Measurements from ENCODE around the gene PTCH2.
A peak's percentile ranks its signal among the peaks of the same experiment; 100 is the strongest.
"Not testable (repeated sequence)": the region's sequence is repeated elsewhere in the genome, so short reads cannot be mapped to it uniquely, and the experiment has no call there.

Gene PTCH2

DNA sequence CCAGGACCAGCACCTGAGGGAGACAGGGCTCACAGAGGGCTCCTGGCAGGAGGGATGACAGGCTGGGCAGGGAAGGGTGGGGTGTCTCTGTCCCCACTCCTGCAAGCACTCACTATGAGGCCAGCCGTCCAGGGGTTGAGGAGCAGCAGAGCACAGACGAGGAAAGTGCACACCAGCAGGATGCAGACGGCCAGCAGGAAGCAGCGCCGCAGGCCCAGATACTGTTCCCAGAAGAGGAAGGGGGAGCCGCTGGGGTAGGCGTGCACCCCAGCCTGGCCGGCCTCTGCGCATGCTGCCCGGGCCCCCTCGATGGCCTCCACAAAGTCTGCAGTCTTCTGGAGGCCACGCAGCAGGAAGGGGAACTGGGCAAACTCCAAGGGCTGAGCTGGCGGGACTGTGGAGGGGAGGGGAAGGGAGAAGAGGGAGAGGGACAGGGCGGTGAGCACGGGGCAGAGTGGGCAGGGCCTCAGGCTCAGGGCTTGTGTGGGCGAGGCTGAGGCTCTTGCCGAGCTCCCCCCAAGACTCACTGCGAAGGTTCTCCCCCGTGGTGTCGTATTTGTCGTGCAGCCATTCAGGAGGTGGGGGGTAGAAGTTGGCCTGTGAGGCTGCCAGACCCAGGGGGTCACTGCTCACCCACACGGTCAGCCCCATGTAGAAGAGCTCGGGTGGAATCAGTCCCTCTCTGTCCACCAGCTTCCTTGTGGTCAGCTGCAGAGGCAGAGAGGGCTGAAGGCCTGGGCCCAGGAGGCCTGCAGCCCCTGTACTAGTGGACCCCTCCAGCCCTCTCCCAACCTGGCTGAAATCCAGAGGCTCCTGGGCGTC, 16.5 kb downstream of the PTCH2 start:
- peak in 1 of 2 donors; percentile 91 for DNase-seq (ENCODE audit: low read depth in 2 of 2)
- TF ChIP-seq, protein P1, sequence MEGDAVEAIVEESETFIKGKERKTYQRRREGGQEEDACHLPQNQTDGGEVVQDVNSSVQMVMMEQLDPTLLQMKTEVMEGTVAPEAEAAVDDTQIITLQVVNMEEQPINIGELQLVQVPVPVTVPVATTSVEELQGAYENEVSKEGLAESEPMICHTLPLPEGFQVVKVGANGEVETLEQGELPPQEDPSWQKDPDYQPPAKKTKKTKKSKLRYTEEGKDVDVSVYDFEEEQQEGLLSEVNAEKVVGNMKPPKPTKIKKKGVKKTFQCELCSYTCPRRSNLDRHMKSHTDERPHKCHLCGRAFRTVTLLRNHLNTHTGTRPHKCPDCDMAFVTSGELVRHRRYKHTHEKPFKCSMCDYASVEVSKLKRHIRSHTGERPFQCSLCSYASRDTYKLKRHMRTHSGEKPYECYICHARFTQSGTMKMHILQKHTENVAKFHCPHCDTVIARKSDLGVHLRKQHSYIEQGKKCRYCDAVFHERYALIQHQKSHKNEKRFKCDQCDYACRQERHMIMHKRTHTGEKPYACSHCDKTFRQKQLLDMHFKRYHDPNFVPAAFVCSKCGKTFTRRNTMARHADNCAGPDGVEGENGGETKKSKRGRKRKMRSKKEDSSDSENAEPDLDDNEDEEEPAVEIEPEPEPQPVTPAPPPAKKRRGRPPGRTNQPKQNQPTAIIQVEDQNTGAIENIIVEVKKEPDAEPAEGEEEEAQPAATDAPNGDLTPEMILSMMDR (IDR thresholded peaks at IDR 0.05; ENCODE audit: low read depth, low read length), result no peak
- no peak overlapping the region for H3K4me3 ChIP-seq (replicated peaks in 1 of 2; ENCODE audit: low read depth in 2 of 2, low read length in 2 of 2)

DNA sequence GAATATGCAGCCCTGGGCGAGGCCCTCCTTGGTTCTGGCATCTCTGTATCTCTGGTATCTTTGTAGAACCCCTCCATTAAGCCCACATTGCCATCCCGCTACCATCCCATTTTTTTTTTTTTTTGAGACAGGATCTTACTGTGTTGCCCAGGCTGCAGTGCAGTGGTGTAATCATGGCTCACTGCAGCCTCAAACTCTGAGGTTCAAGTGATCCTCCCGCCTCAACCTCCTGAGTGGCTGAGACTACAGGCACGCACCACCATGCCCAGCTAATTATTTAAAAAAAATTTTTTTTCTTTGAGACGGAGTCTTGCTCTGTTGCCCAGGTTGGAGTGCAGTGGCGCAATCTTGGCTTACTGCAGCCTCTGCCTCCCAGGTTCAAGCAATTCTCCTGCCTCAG, 18.7 kb downstream of the PTCH2 start:
- H3K4me3 ChIP-seq (replicated peaks in 1 of 2; ENCODE audit: low read depth in 2 of 2, low read length in 2 of 2); DNase-seq (ENCODE audit: low read depth in 2 of 2): not testable (repeated sequence)

DNA sequence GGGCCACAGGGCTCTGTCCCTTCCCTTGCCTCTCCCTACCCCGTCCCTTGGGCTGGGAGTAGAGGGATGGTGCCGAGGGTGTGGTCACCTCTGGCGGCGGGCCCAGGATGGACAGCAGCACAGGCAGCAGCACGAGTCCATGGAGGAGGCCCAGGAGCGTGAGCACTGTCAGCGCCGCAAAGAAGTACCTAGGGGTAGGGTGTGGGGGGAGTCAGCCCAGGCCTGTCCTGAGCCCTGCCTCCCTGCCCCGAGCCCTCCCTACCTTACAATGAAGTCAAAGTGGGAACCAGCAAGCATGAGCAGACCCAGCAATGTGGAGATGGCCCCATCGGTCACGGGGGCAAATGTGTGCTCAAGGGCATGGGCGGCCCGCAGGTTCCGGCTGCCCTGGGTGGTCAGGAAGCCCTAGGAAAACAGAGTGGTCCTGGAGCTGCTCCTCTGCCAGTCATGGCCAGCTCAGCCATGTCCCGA, 20.0 kb downstream of the PTCH2 start:
- no peak for DNase-seq (ENCODE audit: low read depth in 2 of 2)
- H3K4me3 ChIP-seq (replicated peaks in 1 of 2; ENCODE audit: low read depth in 2 of 2, low read length in 2 of 2), result no peak overlapping the region
- TF ChIP-seq, protein P1 (IDR thresholded peaks at IDR 0.05; ENCODE audit: low read depth, low read length), result no peak

DNA sequence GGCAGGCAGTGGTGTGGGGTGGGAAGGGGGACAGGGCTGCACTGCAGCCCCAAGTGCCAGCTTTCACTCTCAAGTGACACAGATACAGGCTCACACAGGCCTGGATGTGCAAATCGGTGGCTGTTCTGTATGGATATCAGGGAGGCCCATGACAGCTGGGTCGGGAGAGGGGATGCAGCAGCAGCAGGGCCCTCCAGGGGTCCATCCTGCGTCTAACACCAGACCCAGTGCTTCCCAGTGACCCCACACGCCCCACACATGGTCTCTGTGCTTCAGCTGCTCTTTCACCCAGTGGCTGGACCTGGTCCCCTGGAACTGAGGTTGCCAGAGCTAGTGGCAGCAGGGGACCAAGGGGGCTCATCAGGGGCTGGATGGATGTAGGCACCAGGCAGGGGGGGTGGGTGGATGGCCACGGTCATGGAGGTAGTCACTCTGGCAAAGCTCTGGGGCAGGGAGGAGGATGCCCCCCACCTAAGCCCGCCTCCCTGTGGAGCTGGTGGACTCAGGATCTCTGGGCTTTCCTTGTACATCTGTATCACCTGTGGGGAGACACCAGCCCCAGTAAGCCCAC, 20.8 kb downstream of the PTCH2 start:
- H3K4me3 ChIP-seq (replicated peaks in 1 of 2; ENCODE audit: low read depth in 2 of 2, low read length in 2 of 2), result no peak overlapping the region
- DNase-seq (ENCODE audit: low read depth in 2 of 2), result no peak
- TF ChIP-seq, protein P1 (IDR thresholded peaks at IDR 0.05; ENCODE audit: low read depth, low read length), result no peak

DNA sequence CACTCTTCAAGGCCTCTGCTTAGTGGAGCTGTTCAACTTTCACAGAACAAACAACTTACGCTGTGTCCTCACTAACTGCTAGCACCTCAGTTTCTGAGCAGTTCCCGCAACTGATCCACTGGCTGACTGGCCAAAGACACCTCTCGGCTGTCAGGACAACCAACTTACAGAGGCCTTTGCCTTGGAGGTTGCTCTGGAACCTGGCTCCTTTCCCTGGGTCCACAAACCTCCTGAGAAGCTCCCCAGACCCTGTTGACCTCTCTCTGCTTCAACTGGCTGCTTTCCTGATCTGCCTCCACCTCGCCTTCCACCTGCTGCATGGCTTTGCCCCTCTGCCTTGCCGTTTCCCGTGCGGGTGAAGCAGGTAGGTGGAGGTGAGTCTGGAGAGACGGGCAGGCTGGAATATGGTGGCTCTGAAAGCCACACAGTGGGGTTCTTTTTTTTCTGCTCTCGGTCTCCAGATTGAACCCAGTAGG, 21.8 kb downstream of the PTCH2 start:
- no peak for DNase-seq (ENCODE audit: low read depth in 2 of 2)
- TF ChIP-seq, protein P1 (IDR thresholded peaks at IDR 0.05; ENCODE audit: low read depth, low read length), result no peak
- no peak overlapping the region for H3K4me3 ChIP-seq (replicated peaks in 1 of 2; ENCODE audit: low read depth in 2 of 2, low read length in 2 of 2)

DNA sequence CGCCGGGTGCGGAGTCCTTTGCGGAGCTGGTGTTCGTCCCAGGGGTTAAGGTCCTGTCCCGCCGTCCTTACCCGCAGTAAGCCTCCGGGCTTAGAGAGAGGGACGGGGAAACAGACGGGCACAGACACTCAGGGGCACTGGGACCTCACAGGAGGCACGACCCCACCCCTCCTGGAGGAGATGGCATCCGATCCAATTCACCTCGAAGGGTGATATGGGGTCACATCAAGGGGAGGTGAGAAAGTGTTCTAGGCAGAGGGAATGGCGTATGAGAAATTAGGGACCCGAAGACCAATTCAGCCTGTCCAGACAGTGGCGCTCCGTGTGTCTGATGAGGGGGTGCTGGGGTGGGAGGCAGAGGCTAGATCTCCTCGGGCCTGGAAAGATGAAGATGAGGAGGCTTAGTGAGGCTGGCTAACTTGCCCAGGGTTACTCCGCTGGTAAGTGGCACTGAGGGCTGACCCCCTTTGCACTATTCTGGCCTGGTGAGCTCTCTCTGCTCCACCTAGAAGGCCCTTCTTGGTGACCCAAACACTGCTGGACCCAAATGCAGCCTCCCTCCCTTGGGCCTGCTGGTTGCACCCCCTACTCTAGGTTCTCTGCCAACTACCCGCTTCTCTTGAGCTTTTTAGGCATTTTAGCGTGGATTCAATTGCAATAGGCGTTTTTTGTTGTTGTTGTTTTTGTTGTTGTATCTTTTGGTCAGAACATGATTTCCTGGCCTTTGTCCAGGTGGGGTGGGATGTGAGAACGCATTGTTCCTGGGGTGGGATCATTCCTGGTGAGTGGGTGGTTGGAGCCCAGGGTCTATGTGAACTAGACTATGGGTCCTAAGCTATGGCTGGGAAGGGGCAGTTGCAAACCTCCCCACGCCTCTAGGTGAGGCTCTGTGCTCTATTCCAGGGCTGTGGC, 22.5 kb downstream of the PTCH2 start:
- no peak for DNase-seq (ENCODE audit: low read depth in 2 of 2)
- H3K4me3 ChIP-seq (replicated peaks in 1 of 2; ENCODE audit: low read depth in 2 of 2, low read length in 2 of 2), result peak overlapping the region; percentile 46 to 51
- TF ChIP-seq, protein P1 (IDR thresholded peaks at IDR 0.05; ENCODE audit: low read depth, low read length), result no peak
